ENCODE measurements around the gene MIDN. TPM values are rescaled to one million over a fixed set of nuclear protein-coding genes. Genes with fewer than 3 reads are reported as not detected.

Gene MIDN
- total RNA-seq, 1 donor from 2014 or later: 103 TPM

DNA sequence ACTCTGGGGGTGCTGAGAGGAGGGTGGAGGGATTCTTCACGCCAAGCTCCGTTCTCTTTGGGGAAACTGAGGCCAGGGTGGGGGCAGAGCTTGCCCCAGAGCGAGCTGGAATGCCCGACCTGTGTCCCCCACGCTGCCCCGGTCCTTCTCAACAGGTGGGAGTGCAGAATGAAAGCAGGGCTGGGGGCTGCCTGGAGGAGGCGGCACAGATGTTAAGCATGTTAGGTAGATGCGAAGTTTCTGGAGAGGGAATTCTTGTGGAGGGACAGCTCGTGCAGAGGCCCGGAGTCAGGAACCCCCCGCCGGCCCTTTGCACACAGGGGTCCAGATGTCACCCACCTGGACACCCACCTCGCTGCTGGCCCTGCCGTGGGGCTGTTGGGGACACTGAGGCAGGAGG is 46.3 kb downstream of the MIDN start:
- Mint-ChIP-seq H3K36me3 (ENCODE audit: unreplicated experiment) (no peaks in the 10 kb centered on the region), H3K4me1 (ENCODE audit: unreplicated experiment) (no peaks in the 10 kb centered on the region), H3K27me3 (ENCODE audit: unreplicated experiment) (no peaks in the 10 kb centered on the region), H3K27ac (ENCODE audit: unreplicated experiment) (no peak overlapping the region), H3K9me3 (ENCODE audit: unreplicated experiment) (no peaks in the 10 kb centered on the region), H3K4me3 (ENCODE audit: unreplicated experiment) (no peak overlapping the region)
- TF ChIP-seq, protein P1, sequence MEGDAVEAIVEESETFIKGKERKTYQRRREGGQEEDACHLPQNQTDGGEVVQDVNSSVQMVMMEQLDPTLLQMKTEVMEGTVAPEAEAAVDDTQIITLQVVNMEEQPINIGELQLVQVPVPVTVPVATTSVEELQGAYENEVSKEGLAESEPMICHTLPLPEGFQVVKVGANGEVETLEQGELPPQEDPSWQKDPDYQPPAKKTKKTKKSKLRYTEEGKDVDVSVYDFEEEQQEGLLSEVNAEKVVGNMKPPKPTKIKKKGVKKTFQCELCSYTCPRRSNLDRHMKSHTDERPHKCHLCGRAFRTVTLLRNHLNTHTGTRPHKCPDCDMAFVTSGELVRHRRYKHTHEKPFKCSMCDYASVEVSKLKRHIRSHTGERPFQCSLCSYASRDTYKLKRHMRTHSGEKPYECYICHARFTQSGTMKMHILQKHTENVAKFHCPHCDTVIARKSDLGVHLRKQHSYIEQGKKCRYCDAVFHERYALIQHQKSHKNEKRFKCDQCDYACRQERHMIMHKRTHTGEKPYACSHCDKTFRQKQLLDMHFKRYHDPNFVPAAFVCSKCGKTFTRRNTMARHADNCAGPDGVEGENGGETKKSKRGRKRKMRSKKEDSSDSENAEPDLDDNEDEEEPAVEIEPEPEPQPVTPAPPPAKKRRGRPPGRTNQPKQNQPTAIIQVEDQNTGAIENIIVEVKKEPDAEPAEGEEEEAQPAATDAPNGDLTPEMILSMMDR (IDR thresholded peaks at IDR 0.05): no peak
- DNase-seq (ENCODE audit: extremely low spot score, unreplicated experiment): no peak

DNA sequence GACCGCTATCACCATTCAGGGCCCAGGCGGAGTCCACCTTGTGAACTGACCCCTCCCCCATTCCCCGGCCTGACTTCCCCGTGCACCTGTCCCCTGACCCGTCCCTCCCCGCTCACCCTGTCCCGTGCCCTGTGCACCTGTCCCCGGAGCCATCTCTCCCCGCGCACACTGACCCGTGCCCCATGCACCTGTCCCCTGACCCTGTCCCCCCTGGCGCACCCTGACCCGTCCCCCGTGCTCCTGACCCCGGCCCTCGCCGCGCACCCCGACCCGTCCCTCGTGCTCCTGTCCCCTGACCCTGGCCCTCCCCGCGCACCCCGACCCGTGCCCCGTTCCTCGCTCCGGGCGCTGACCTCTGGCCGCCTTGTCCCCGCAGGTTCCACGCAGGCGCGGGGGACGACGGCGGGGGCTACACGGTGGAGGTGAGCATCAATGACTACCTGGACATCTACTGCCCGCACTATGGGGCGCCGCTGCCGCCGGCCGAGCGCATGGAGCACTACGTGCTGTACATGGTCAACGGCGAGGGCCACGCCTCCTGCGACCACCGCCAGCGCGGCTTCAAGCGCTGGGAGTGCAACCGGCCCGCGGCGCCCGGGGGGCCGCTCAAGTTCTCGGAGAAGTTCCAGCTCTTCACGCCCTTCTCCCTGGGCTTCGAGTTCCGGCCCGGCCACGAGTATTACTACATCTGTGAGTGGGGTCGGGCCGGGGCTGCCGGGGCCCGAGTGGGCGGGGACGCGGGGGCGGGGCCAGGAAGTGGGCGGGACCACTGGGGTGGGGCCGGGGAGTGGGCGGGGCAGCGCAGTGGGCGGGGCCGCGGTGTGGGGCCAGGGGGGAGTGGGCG is 47.0 kb downstream of the MIDN start:
- no peak overlapping the region for H3K27ac Mint-ChIP-seq (ENCODE audit: unreplicated experiment)
- no peak for DNase-seq (ENCODE audit: extremely low spot score, unreplicated experiment)
- H3K4me3 Mint-ChIP-seq (ENCODE audit: unreplicated experiment): no peak overlapping the region
- no peaks in the 10 kb centered on the region for H3K27me3 Mint-ChIP-seq (ENCODE audit: unreplicated experiment)
- no peaks in the 10 kb centered on the region for H3K9me3 Mint-ChIP-seq (ENCODE audit: unreplicated experiment)
- TF ChIP-seq, protein P1 (IDR thresholded peaks at IDR 0.05): no peak
- H3K4me1 Mint-ChIP-seq (ENCODE audit: unreplicated experiment): no peaks in the 10 kb centered on the region
- no peaks in the 10 kb centered on the region for H3K36me3 Mint-ChIP-seq (ENCODE audit: unreplicated experiment)

DNA sequence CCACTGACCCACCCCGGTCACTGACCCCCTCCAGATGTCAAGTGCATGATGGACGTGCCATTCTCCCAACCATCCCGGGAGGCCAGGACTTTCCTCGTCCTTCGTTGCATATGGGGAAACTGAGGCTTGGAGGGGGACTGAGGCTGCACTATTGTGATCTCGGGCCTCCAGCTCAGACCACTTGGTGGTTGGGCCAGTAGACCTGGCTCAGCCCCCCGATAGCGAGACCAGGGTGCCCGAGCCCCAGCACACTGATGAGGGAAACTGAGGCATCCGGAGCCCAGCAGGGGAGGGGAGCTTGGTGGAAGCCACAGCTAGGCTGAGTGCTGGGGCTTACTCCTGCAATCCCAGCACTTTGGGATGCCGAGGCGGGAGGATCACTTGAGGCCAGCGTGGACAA is 47.7 kb downstream of the MIDN start:
- no peak overlapping the region for H3K4me3 Mint-ChIP-seq (ENCODE audit: unreplicated experiment)

DNA sequence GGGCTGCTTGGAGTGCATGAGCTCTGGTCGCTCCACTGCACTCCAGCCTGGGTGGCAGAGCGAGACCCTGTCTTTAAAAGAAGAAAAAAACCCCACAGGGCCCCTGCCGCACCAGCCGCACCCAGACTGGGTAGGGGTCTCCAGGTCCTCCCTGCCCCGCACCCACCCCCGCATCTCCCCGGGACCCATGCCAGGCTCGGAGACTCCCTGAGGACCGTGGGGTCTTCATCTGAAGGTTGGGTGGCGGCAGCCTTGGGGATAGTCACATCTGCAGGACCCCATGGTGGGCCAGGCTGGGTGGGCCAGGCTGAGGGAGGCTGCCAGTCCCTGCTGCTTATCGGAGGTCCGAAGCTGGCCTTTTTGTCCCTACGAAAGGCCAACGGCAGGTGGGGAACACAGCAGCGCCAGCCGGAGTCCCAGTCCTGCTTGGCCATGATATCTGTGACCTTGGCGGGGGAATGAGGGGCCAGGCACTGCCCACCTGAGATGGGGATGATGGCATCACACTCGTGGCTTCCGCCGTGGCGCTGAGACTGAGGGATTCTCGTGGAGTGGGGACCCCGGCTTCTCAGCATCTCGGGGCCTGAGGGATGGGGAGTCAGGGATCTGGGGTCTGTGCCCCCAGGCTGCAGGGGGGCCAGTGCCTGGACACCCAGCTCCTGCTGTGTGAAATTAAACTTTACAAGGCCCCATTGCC is 48.3 kb downstream of the MIDN start:
- Mint-ChIP-seq H3K4me1 (ENCODE audit: unreplicated experiment) (no peaks in the 10 kb centered on the region), H3K4me3 (ENCODE audit: unreplicated experiment) (no peak overlapping the region), H3K27ac (ENCODE audit: unreplicated experiment) (no peak overlapping the region), H3K36me3 (ENCODE audit: unreplicated experiment) (no peaks in the 10 kb centered on the region), H3K27me3 (ENCODE audit: unreplicated experiment) (no peaks in the 10 kb centered on the region), H3K9me3 (ENCODE audit: unreplicated experiment) (no peaks in the 10 kb centered on the region)
- no peak for DNase-seq (ENCODE audit: extremely low spot score, unreplicated experiment)
- TF ChIP-seq, protein P1 (IDR thresholded peaks at IDR 0.05): no peak

More for the DNA sequence above, 47.7 kb downstream of the MIDN start:
- DNase-seq (ENCODE audit: extremely low spot score, unreplicated experiment): no peak
- no peaks in the 10 kb centered on the region for H3K36me3 Mint-ChIP-seq (ENCODE audit: unreplicated experiment)
- no peak overlapping the region for H3K27ac Mint-ChIP-seq (ENCODE audit: unreplicated experiment)
- H3K9me3 Mint-ChIP-seq (ENCODE audit: unreplicated experiment): no peaks in the 10 kb centered on the region
- no peaks in the 10 kb centered on the region for H3K27me3 Mint-ChIP-seq (ENCODE audit: unreplicated experiment)
- H3K4me1 Mint-ChIP-seq (ENCODE audit: unreplicated experiment): no peaks in the 10 kb centered on the region
- TF ChIP-seq, protein P1 (IDR thresholded peaks at IDR 0.05): no peak

DNA sequence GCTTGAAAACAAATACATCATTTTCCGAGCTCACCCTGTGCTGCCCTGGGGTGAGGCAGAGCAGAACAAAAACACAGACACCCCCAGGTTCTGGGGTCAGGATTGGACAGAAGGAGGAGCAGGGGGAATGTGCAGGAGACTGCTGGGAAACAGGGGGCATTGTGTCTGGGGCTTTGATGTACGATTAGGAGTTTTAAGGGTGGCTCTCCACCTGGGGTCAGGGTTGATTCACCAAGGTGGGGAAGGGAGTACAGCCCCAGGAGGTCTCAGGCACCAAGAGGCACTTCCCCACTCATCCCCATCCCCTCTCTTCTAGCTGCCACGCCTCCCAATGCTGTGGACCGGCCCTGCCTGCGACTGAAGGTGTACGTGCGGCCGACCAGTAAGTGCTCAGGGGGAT is 49.9 kb downstream of the MIDN start:
- peaks cover 4% of the 10 kb centered on the region for H3K27me3 Mint-ChIP-seq (ENCODE audit: unreplicated experiment)
- no peaks in the 10 kb centered on the region for H3K36me3 Mint-ChIP-seq (ENCODE audit: unreplicated experiment)
- H3K27ac Mint-ChIP-seq (ENCODE audit: unreplicated experiment): no peak overlapping the region
- DNase-seq (ENCODE audit: extremely low spot score, unreplicated experiment): no peak
- no peaks in the 10 kb centered on the region for H3K9me3 Mint-ChIP-seq (ENCODE audit: unreplicated experiment)
- no peaks in the 10 kb centered on the region for H3K4me1 Mint-ChIP-seq (ENCODE audit: unreplicated experiment)
- TF ChIP-seq, protein P1 (IDR thresholded peaks at IDR 0.05): no peak
- no peak overlapping the region for H3K4me3 Mint-ChIP-seq (ENCODE audit: unreplicated experiment)

Measured in osteocyte (in vitro differentiated cells).